Lower lobe of right lung (tissue), 2 donors: ENCODE data around the gene RASSF3. TPM values are rescaled to one million over a fixed set of nuclear protein-coding genes. Genes with fewer than 3 reads are reported as not detected.
A peak's percentile ranks its signal among the peaks of the same experiment; 100 is the strongest.
"Not testable (repeated sequence)": the region's sequence is repeated elsewhere in the genome, so short reads cannot be mapped to it uniquely, and the experiment has no call there.

Source experiments
- ATAC-seq, 2 donors: fragments of 200-7000 bp; cut with Tn5 transposase; one replicate each; pipeline ENCODE4 v1.9.1; 2020 to 2022; ENCODE audit warnings: mild to moderate bottlenecking in 2 of 2, moderate library complexity in 2 of 2
- DNase-seq: peaks from one replicate; pipeline ENCODE4 v3.0.0-alpha.2; 2020
- H3K27ac ChIP-seq: fragments of 200-600 bp; one replicate; pipeline ENCODE4 v1.8.0; 2022
- H3K27me3 ChIP-seq: fragments of 200-600 bp; one replicate; pipeline ENCODE4 v1.8.0; 2022; ENCODE audit warnings: low read depth
- H3K36me3 ChIP-seq: fragments of 200-600 bp; one replicate; pipeline ENCODE4 v1.8.0; 2022; ENCODE audit warnings: mild to moderate bottlenecking
- H3K4me1 ChIP-seq: fragments of 200-600 bp; one replicate; pipeline ENCODE4 v1.8.0; 2022
- H3K4me3 ChIP-seq: fragments of 200-600 bp; one replicate; pipeline ENCODE4 v1.8.0; 2022; ENCODE audit warnings: mild to moderate bottlenecking
- H3K9me3 ChIP-seq: fragments of 200-600 bp; one replicate; pipeline ENCODE4 v1.8.0; 2022
- CTCF ChIP-seq: fragments of 200-600 bp; IDR thresholded peaks from one replicate; pipeline ENCODE4 v1.8.0; 2022; ENCODE audit warnings: antibody characterized with exemption, mild to moderate bottlenecking
- intact Hi-C: fragments of 100-400 bp; cut with DNase I; formaldehyde crosslinking; loops from one replicate; pipeline ENCODE4 v1.11.0; 2022
- total RNA-seq: library from RNA; stranded (reverse); fragmentation: NEBNext Ultra II Directional; extraction: Animal tissue kit (Norgen Biotek cat#: 25700); gene quantifications from one replicate; pipeline ENCODE4 v1.2.1, GENCODE V29; 2021
- donor health status: DM: no; HTN: yes; CAD: no; lungs with severe emphysema.

RASSF3 gene
- total RNA-seq, 1 donor from 2014 or later: 82.7 TPM

GRCh38 chr12:64688715-64689114 is 78.4 kb downstream of the RASSF3 start:
- Histone ChIP-seq H3K4me3 (no peak overlapping the region), H3K9me3 (no peaks in the 10 kb centered on the region), H3K27ac (no peak overlapping the region), H3K27me3 (no peaks in the 10 kb centered on the region), H3K36me3 (peaks cover 62% of the 10 kb centered on the region), H3K4me1 (peaks cover 36% of the 10 kb centered on the region)
- TF ChIP-seq CTCF: no peak
- intact Hi-C loops: no loop called here
- ATAC-seq (no peak), DNase-seq (no peak)

DNA sequence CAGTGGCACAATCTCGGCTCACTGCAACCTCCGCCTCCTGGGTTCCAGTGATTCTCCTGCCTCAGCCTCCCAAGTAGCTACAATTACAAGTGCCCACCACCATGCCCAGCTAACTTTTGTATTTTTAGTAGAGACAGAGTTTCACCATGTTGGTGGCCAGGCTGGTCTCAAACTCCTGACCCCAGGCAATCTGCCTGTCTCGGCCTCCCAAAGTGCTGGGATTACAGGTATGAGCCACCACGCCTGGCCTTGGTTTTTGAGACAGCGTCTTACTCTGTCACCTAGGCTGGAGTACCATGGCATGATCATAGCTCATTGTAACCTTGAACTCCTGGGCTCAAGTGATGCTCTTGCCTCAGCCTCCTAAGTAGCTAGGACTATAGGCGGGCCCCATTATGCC is 79.9 kb downstream of the RASSF3 start:
- H3K9me3 ChIP-seq, H3K4me3 ChIP-seq, H3K27ac ChIP-seq, H3K27me3 ChIP-seq, ATAC-seq, DNase-seq, intact Hi-C loops: not testable (repeated sequence)
- Histone ChIP-seq H3K4me1 (peaks cover 27% of the 10 kb centered on the region), H3K36me3 (peaks cover 69% of the 10 kb centered on the region)

DNA sequence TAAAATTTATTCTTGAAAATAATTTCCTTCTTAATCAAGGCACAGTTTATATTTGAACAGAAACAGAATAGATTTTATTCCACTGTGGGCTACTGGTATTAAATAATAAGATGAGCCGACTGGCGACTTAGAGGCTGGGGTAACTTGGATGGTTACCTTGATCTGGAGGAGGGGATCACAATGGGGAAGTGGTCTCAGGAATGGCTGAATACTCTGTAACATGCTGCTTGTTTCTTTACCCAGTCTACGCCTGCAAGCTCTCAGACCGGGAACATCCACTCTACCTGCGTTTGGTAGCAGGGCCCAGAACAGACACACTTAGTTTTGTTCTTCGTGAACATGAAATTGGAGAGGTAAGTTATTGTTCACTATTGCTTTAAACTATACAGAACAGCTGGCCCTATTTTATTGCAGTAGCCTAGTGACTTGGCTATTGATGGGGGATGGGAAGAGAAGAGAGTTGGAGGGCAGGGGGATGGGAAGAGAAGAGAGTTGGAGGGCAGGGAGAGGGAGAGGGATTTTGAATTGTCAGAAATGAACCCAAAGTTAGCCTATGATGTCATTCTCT is 81.0 kb downstream of the RASSF3 start:
- intact Hi-C loops: no loop called here
- no peak for TF ChIP-seq CTCF
- Histone ChIP-seq H3K4me1 (peaks cover 31% of the 10 kb centered on the region), H3K9me3 (no peaks in the 10 kb centered on the region), H3K27ac (no peak overlapping the region), H3K36me3 (peaks cover 63% of the 10 kb centered on the region), H3K27me3 (no peaks in the 10 kb centered on the region), H3K4me3 (no peak overlapping the region)
- ATAC-seq: no peak
- no peak for DNase-seq

DNA sequence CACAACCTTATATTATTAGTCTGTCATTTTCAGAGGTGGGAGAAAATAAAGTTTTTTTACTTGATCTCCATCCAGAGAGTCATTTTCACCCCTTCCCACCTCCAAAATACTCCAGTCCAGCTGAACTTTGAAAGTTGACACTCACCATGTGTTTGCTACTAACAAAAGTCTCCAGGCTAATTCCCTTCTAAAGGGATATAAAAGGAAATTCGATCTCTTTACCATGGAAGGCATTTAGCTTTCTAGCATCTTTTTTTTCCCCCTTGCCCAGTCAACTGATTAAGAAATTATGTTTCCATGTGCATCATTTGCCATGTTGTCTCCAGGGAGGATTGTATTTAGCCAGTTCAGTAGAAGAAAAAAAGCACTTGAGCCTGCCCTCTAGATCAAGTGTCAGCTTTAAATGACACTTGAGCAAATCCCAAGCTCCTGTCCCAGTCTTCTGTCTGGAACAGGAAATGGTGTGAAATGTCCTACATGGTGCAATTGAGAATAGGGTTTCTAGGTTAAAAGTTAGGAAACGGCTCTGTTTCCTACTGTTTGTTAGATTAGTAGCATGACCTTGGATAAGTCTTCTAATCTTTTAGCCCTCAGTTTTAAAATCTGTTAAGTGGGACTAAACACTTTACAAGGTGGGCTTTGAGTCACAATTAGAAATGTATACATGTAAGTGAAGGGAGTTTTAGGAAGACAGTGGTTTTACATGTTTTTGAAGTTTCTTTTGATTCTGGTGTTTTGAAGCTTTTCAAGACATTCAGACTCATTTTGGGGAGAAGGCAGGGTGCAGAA is 81.7 kb downstream of the RASSF3 start:
- no peak for TF ChIP-seq CTCF
- Histone ChIP-seq H3K27ac (no peak overlapping the region), H3K4me3 (no peak overlapping the region), H3K4me1 (peaks cover 35% of the 10 kb centered on the region), H3K36me3 (peaks cover 56% of the 10 kb centered on the region), H3K9me3 (no peaks in the 10 kb centered on the region), H3K27me3 (no peaks in the 10 kb centered on the region)
- peak; percentile 55 to 61 for ATAC-seq
- no peak for DNase-seq
- intact Hi-C loops: no loop called here

- intact Hi-C loops: loop anchor here (5.0 kb wide), 1 partner anchor 147 kb away; no protein-coding TSS in a partner anchor
- H3K9me3 ChIP-seq: no peaks in the 10 kb centered on the region
- DNase-seq (no peak), ATAC-seq (no peak)
- H3K27ac ChIP-seq: no peak overlapping the region
- peaks cover 20% of the 10 kb centered on the region for H3K4me1 ChIP-seq
- H3K36me3 ChIP-seq: peaks cover 42% of the 10 kb centered on the region
- TF ChIP-seq CTCF: no peak
- no peak overlapping the region for H3K4me3 ChIP-seq
- H3K27me3 ChIP-seq: no peaks in the 10 kb centered on the region
These were observed 84.1 kb downstream of the RASSF3 start for GRCh38 chr12:64694130-64695040.
